ENCODE measurements around the gene LONP2. TPM values are rescaled to one million over a fixed set of nuclear protein-coding genes. Genes with fewer than 3 reads are reported as not detected.
"Not testable (repeated sequence)": the region's sequence is repeated elsewhere in the genome, so short reads cannot be mapped to it uniquely, and the experiment has no call there.

LONP2 gene
- total RNA-seq, 2 donors from 2014 or later: 52.0 to 54.4 TPM

DNA sequence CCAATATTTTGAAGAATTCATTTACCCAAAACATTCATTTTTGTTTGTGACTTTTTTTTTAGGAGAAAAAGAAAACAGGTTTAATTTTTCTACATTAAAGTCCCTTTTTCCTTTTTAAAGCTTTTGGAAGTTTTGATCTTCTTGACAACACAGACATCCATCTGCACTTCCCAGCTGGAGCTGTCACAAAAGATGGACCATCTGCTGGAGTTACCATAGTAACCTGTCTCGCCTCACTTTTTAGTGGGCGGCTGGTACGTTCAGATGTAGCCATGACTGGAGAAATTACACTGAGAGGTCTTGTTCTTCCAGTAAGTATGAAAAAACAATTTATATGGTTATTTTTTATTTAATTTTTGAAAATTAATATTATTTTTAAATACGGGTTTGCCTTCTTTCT is 103.9 kb downstream of the LONP2 start:
- DNase-seq (ENCODE audit: low spot score): no peak
- Mint-ChIP-seq H3K27me3 (no peaks in the 10 kb centered on the region), H3K9me3 (no peaks in the 10 kb centered on the region), H3K4me1 (ENCODE audit: low read depth in 2 of 2) (peaks cover 2 to 3% of the 10 kb centered on the region in 2 donors), H3K4me3 (no peak overlapping the region), H3K27ac (no peak overlapping the region), H3K36me3 (no peaks in the 10 kb centered on the region)
- no peak for ATAC-seq

DNA sequence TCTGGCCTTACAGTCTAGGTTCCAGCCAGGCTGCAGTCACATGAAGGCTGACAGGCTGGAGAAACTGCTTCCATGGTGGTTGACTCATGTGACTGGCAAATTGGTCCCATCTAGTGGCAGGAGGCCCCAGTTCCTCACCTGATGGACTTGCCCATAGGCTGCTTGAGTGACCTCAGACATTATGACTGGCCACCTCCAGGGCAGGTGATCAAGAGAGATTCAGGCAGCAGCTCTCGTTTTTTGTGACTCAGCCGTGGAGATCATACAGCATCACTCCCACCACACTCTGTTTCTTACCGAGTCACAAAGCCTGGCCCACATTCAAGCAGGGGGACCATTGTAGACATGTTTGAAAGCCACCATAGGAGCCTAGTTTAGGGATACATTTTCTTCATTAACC is 106.6 kb downstream of the LONP2 start:
- DNase-seq (ENCODE audit: low spot score) (no peak), ATAC-seq (no peak)

DNA sequence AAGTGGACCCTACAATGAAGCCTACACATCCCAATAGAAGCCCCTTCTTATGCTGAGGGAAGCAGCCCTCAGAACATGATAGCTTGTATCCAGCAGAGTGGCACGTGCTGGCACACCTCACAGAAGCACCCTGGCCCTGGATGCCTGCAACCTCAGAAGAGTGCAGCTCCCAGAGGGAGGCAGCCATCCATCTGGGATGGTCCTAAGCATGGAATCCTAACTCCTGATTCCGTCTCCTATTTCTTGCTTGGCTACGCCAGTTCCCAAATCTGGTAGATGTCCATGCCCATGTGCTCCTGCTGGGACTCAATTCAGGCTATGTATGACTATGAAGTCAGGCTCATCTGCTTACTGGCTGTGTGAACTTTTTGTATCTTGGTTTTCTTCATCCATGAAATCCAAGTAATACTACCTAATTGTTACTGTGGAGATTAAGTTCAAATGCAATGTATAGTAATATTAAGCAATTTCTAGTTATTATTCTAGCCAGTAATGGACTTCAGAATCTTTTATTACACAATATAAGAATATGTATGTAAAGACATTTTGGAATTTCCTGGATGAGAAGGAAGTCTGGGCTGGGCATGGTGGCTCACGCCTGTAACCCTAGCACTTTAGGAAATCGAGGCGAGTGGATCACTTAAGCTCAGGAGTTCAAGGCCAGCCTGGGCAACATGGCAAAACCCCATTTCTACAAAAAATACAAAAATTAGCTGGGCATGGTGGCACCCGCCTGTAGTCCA is 108.7 kb downstream of the LONP2 start:
- ATAC-seq: no peak
- peaks cover 15 to 22% of the 10 kb centered on the region in 2 donors for H3K4me1 Mint-ChIP-seq (ENCODE audit: low read depth in 2 of 2)
- H3K9me3 Mint-ChIP-seq: no peaks in the 10 kb centered on the region
- DNase-seq (ENCODE audit: low spot score): no peak
- peak overlapping the region in 1 of 2 donors; percentile 56 for H3K27ac Mint-ChIP-seq
- no peaks in the 10 kb centered on the region for H3K36me3 Mint-ChIP-seq
- H3K4me3 Mint-ChIP-seq: no peak overlapping the region
- H3K27me3 Mint-ChIP-seq: no peaks in the 10 kb centered on the region

More for the DNA sequence above, 106.6 kb downstream of the LONP2 start:
- Mint-ChIP-seq H3K9me3 (no peaks in the 10 kb centered on the region), H3K27ac (no peak overlapping the region), H3K4me3 (no peak overlapping the region), H3K4me1 (ENCODE audit: low read depth in 2 of 2) (peaks cover 15 to 22% of the 10 kb centered on the region in 2 donors), H3K36me3 (no peaks in the 10 kb centered on the region), H3K27me3 (no peaks in the 10 kb centered on the region)

DNA sequence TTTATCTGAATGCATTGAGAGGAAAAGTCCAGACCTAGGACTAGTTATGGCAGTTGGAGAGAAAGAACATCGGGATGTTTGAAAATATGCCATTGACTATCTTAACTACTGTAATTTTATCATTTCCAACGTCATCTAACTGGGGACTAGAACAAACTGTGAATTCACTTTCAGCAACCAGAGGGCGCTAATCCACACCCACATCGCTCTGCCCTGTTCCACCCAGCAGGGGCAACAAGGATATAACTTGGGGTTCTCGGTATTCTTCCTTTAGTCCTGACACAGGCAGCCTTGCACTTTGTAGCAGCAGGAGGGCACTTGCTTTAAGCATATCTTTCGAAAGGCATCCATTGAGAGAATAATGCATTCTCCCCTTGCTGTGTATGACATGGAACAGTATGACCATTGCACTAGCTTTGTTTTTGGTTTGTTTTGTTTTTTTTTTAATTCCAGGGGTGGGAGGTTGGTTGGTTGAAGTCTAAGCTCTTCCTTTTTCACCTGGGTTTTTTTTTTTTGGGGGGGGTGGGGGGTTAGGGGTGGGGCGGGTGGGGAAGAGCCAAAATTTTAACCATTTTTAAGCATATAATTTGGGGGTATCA is 109.6 kb downstream of the LONP2 start:
- Mint-ChIP-seq H3K9me3 (no peaks in the 10 kb centered on the region), H3K27ac (peak overlapping the region in 1 of 2 donors; percentile 56), H3K27me3 (no peaks in the 10 kb centered on the region), H3K4me3 (no peak overlapping the region), H3K4me1 (ENCODE audit: low read depth in 2 of 2) (peaks cover 15 to 22% of the 10 kb centered on the region in 2 donors), H3K36me3 (no peaks in the 10 kb centered on the region)
- DNase-seq (ENCODE audit: low spot score): no peak
- ATAC-seq: peak; percentile 88 to 90

- not testable (repeated sequence) for DNase-seq (ENCODE audit: low spot score); ATAC-seq; H3K27ac Mint-ChIP-seq; H3K27me3 Mint-ChIP-seq; H3K9me3 Mint-ChIP-seq; H3K36me3 Mint-ChIP-seq; H3K4me3 Mint-ChIP-seq
- H3K4me1 Mint-ChIP-seq (ENCODE audit: low read depth in 2 of 2): peaks cover 15 to 22% of the 10 kb centered on the region in 2 donors
Observed at GRCh38 chr16:48354385-48354784, 110.3 kb downstream of the LONP2 start.

DNA sequence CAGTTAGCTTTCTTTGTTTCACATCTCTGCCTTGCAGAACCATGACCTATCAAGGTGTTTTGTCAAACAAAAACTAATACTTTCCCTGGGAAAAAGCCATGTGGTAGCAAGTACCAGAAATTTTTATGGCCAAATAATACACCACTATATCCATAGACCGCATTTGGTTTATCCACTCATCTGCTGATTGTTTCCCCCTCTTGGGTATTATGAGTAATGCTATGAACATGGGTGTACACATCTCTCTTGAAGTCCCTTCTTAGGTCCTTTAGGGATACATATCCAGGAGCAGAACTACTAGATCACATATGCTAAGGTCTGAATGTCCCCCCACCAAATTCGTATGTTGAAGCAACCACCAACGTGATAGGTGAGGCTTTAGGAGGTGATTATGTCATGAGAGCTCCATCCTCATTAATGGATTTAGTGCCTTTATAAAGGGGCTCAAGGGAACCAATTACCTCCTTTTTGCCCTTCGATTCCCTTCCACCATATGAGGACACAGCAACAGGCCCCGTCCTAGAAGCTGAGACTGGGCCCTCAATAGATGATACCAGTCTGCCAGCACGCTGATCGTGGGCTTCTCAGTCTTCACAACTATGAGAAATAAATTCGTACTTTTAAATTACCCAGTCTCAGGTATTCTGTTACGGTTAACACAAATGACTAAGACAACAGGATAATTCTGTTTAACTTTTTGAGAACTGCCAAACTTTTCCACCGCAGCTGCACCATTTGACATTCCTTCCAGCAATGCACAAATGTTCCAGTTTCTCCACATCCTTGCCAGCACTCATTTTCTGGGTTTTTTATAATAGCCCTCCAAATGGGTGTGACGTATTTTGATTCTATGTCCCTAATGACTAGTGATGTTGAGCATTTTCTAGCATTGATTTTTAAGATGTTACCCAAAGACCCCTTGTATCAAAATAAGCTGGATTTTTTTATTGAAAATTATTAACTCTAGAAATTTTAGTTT is 111.1 kb downstream of the LONP2 start:
- no peak overlapping the region for H3K4me3 Mint-ChIP-seq
- H3K4me1 Mint-ChIP-seq (ENCODE audit: low read depth in 2 of 2): peaks cover 15 to 22% of the 10 kb centered on the region in 2 donors
- H3K27ac Mint-ChIP-seq: no peak overlapping the region
- H3K36me3 Mint-ChIP-seq: no peaks in the 10 kb centered on the region
- ATAC-seq: no peak
- DNase-seq (ENCODE audit: low spot score): no peak
- H3K9me3 Mint-ChIP-seq: no peaks in the 10 kb centered on the region
- H3K27me3 Mint-ChIP-seq: no peaks in the 10 kb centered on the region

GRCh38 chr16:48356633-48357376 is 112.7 kb downstream of the LONP2 start:
- no peaks in the 10 kb centered on the region for H3K36me3 Mint-ChIP-seq

GRCh38 chr16:48358419-48358818 is 114.3 kb downstream of the LONP2 start:
- H3K36me3 Mint-ChIP-seq: no peaks in the 10 kb centered on the region
- H3K4me1 Mint-ChIP-seq (ENCODE audit: low read depth in 2 of 2): peaks cover 12 to 24% of the 10 kb centered on the region in 2 donors
- H3K27me3 Mint-ChIP-seq: no peaks in the 10 kb centered on the region
- ATAC-seq (no peak), DNase-seq (ENCODE audit: low spot score) (no peak)
- no peak overlapping the region for H3K4me3 Mint-ChIP-seq
- no peak overlapping the region for H3K27ac Mint-ChIP-seq
- no peaks in the 10 kb centered on the region for H3K9me3 Mint-ChIP-seq

More at GRCh38 chr16:48356633-48357376, 112.7 kb downstream of the LONP2 start:
- peak overlapping the region in 1 of 2 donors; percentile 25 for H3K27ac Mint-ChIP-seq
- no peak overlapping the region for H3K4me3 Mint-ChIP-seq
- no peak for DNase-seq (ENCODE audit: low spot score)
- no peaks in the 10 kb centered on the region for H3K9me3 Mint-ChIP-seq
- H3K27me3 Mint-ChIP-seq: no peaks in the 10 kb centered on the region
- ATAC-seq: no peak
- peaks cover 15 to 22% of the 10 kb centered on the region in 2 donors for H3K4me1 Mint-ChIP-seq (ENCODE audit: low read depth in 2 of 2)

DNA sequence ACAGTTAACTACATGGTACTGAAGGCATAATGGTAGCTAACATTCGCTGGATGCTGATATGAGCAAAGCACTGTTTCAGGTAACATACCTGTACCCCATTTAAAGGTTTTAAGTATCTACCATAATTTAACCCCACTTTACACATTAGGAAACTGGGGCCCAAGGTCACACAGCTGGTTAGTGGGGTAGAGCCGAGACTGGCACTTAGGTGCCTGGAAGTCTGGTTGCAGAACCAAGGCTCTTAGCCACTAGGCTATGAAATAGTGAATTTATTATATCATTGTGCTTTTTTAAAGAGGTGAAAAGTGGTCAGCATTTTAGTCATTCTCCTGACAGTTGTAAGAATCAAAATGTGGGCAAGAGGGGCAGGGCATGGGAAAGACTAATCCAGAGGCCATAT is 115.9 kb downstream of the LONP2 start:
- Mint-ChIP-seq H3K4me1 (ENCODE audit: low read depth in 2 of 2) (peaks cover 8 to 20% of the 10 kb centered on the region in 2 donors), H3K27ac (no peak overlapping the region), H3K27me3 (no peaks in the 10 kb centered on the region), H3K4me3 (no peak overlapping the region), H3K9me3 (no peaks in the 10 kb centered on the region), H3K36me3 (no peaks in the 10 kb centered on the region)
- ATAC-seq (no peak), DNase-seq (ENCODE audit: low spot score) (no peak)

- H3K27ac Mint-ChIP-seq: no peak overlapping the region
- H3K4me1 Mint-ChIP-seq (ENCODE audit: low read depth in 2 of 2): peaks cover 15 to 25% of the 10 kb centered on the region in 2 donors
- DNase-seq (ENCODE audit: low spot score) (no peak), ATAC-seq (no peak)
- no peak overlapping the region for H3K4me3 Mint-ChIP-seq
- no peaks in the 10 kb centered on the region for H3K36me3 Mint-ChIP-seq
- H3K9me3 Mint-ChIP-seq: no peaks in the 10 kb centered on the region
- H3K27me3 Mint-ChIP-seq: no peaks in the 10 kb centered on the region
Observed at GRCh38 chr16:48361012-48361411, 116.9 kb downstream of the LONP2 start.

GRCh38 chr16:48361540-48362144 is 117.5 kb downstream of the LONP2 start:
- no peaks in the 10 kb centered on the region for H3K36me3 Mint-ChIP-seq
- H3K4me3 Mint-ChIP-seq: no peak overlapping the region
- no peak for ATAC-seq
- H3K27me3 Mint-ChIP-seq: no peaks in the 10 kb centered on the region
- H3K27ac Mint-ChIP-seq: no peak overlapping the region
- DNase-seq (ENCODE audit: low spot score): no peak
- H3K9me3 Mint-ChIP-seq: no peaks in the 10 kb centered on the region
- H3K4me1 Mint-ChIP-seq (ENCODE audit: low read depth in 2 of 2): peaks cover 21 to 31% of the 10 kb centered on the region in 2 donors

DNA sequence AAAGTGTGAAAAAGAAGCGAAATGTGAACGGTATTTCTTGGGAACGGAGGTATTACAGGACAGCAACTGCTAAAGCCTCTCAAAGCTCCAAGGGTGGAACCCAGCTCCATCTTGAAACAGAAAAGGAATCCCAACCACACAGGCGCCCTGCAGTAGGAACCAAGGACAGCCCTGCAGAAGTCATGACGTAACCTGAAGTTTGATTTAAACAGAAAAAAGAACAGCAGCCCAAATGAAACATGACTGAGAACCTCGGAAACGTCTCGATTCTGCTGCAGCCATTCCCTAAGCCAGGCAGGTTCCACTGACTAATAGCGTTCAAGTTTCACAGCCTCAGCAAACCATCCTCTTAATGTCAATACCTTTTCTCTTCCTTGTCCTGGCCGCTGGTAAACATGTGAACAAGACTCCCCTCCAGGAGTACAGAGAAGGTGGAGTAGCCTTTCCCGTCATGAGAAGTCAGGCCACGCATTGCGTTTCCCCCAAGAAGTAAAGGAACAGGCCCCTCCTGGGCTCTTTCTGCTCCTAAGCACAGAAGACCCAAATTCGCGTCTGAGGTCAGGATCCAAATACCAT is 121.0 kb downstream of the LONP2 start:
- Mint-ChIP-seq H3K4me3 (peak overlapping the region; percentile 65), H3K9me3 (no peaks in the 10 kb centered on the region), H3K4me1 (ENCODE audit: low read depth in 2 of 2) (peaks cover 38 to 51% of the 10 kb centered on the region in 2 donors), H3K36me3 (no peaks in the 10 kb centered on the region), H3K27ac (peak overlapping the region; percentile 84 to 87), H3K27me3 (no peaks in the 10 kb centered on the region)
- ATAC-seq (no peak), DNase-seq (ENCODE audit: low spot score) (no peak)

Data from natural killer cell treated with Interleukin-12 subunit alpha and Interleukin-12 subunit beta and Interleukin-15 and Interleukin-18, amount 100 ng/mL, for 72 hours (primary cell).